Loucy (cell line): ENCODE measurements around the gene ZFR.

Experiments used
- EZH2phosphoT487 ChIP-seq: fragments of 200-600 bp; IDR thresholded peaks from 2 replicates; pipeline ENCODE4 v1.6.1; 2018; ENCODE audit warnings: antibody characterized with exemption, mild to moderate bottlenecking, moderate library complexity, borderline replicate concordance
- TF ChIP-seq, protein P1 (sequence below): fragments of 200-600 bp; sonication (generic); conservative IDR thresholded peaks from 2 replicates; pipeline ENCODE4 v1.5.1; 2014; ENCODE audit warnings: mild to moderate bottlenecking, antibody characterized with exemption, low read length

DNA sequence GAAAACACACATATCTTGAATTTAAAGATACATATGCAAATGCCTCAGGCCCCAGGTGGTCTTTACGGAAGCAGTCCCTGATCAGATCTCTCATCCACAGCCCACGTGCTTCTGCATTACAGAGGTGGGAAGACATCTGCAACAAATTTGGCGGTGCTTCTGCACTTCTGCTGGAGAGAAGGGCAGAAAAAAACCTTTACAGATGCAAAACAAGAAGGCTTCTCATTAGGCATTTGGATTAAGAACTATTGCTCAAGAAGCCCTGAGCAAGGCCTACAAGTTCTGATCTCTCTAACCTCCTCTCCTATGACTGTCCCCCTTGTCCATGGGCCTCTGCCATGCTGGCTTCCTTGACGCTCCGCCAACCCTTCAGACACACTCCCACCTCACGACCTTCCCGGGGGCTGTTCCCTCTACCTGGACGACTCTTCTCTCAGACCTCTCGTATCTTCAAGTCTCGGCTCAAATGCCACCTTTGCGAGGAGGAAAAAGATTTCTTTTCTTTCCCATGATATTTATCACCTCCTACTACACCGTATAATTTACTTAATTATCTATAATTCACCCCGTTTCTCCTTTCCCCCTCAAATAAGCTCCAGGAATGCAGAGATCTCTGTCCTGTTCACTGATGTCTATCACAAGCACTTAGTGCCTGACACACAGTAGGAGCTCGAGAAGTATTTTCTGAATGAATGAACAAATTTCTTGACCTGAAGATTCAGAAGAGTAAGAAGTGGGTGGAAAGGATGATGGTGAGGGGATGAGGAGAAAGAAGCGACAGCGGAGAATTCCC is 132.9 kb downstream of the ZFR start:
- TF ChIP-seq, protein P1, sequence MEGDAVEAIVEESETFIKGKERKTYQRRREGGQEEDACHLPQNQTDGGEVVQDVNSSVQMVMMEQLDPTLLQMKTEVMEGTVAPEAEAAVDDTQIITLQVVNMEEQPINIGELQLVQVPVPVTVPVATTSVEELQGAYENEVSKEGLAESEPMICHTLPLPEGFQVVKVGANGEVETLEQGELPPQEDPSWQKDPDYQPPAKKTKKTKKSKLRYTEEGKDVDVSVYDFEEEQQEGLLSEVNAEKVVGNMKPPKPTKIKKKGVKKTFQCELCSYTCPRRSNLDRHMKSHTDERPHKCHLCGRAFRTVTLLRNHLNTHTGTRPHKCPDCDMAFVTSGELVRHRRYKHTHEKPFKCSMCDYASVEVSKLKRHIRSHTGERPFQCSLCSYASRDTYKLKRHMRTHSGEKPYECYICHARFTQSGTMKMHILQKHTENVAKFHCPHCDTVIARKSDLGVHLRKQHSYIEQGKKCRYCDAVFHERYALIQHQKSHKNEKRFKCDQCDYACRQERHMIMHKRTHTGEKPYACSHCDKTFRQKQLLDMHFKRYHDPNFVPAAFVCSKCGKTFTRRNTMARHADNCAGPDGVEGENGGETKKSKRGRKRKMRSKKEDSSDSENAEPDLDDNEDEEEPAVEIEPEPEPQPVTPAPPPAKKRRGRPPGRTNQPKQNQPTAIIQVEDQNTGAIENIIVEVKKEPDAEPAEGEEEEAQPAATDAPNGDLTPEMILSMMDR, result no peak
- no peak for TF ChIP-seq EZH2phosphoT487
